Colonic mucosa (tissue), 4 donors: ENCODE measurements around the gene TYW1B. TPM values are rescaled to one million over a fixed set of nuclear protein-coding genes. Genes with fewer than 3 reads are reported as not detected.
"Not testable (repeated sequence)": the region's sequence is repeated elsewhere in the genome, so short reads cannot be mapped to it uniquely, and the experiment has no call there.

Experiments
- DNase-seq: peaks from one replicate; pipeline ENCODE4 v3.0.0-alpha.2; 2020
- H3K27ac ChIP-seq: fragments of 200-600 bp; one replicate; pipeline ENCODE4 v1.8.0; 2021
- H3K27me3 ChIP-seq: fragments of 200-600 bp; one replicate; pipeline ENCODE4 v1.8.0; 2021
- H3K36me3 ChIP-seq: fragments of 200-600 bp; one replicate; pipeline ENCODE4 v1.8.0; 2021
- H3K4me1 ChIP-seq: fragments of 200-600 bp; one replicate; pipeline ENCODE4 v1.8.0; 2021; ENCODE audit warnings: mild to moderate bottlenecking
- H3K4me3 ChIP-seq: fragments of 200-600 bp; one replicate; pipeline ENCODE4 v1.8.0; 2021
- H3K9ac ChIP-seq, 2 donors: one replicate each; pipeline ENCODE4 v1.7.0; 2013; ENCODE audit warnings: control low read depth in 2 of 2, low read depth in 2 of 2, low read length in 2 of 2
- H3K9me3 ChIP-seq: fragments of 200-600 bp; one replicate; pipeline ENCODE4 v1.8.0; 2021
- CTCF ChIP-seq: fragments of 200-600 bp; IDR thresholded peaks from one replicate; pipeline ENCODE4 v1.8.0; 2022; ENCODE audit warnings: antibody characterized with exemption, mild to moderate bottlenecking
- intact Hi-C: fragments of 100-400 bp; cut with DNase I; formaldehyde crosslinking; loops from one replicate; pipeline ENCODE4 v1.14.1; 2022
- total RNA-seq, 2 donors: library from RNA; stranded (reverse); fragmentation: NEBNext Ultra II Directional in 1 of 2; extraction: Animal tissue kit (Norgen Biotek cat#: 25700) in 1 of 2; gene quantifications; one replicate each; pipeline ENCODE4 v1.2.1, GENCODE V29; 2021
- donor health status: healthy.
- donor health status: DM: no; HTN: no; CAD: no.
- donor health status: DM: no; HTN: no; CAD: no.

The TYW1B gene
- total RNA-seq, 2 donors from 2014 or later: 1.9 to 8.9 TPM

GRCh38 chr7:72689344-72689743 lies 138.7 kb downstream of the TYW1B start:
- H3K27me3 ChIP-seq, DNase-seq, H3K9me3 ChIP-seq, H3K4me3 ChIP-seq, H3K36me3 ChIP-seq, intact Hi-C loops, H3K4me1 ChIP-seq, H3K27ac ChIP-seq, H3K9ac ChIP-seq: not testable (repeated sequence)

GRCh38 chr7:72681211-72681610 lies 146.8 kb downstream of the TYW1B start:
- H3K4me1 ChIP-seq, H3K4me3 ChIP-seq, intact Hi-C loops, H3K9me3 ChIP-seq, H3K27ac ChIP-seq, DNase-seq, H3K27me3 ChIP-seq, H3K36me3 ChIP-seq, H3K9ac ChIP-seq: not testable (repeated sequence)

GRCh38 chr7:72676880-72677279 lies 151.1 kb downstream of the TYW1B start:
- H3K4me1 ChIP-seq, H3K36me3 ChIP-seq, intact Hi-C loops, H3K4me3 ChIP-seq, DNase-seq, H3K27me3 ChIP-seq, H3K9ac ChIP-seq, H3K9me3 ChIP-seq, H3K27ac ChIP-seq: not testable (repeated sequence)

GRCh38 chr7:72676086-72676690 lies 151.8 kb downstream of the TYW1B start:
- H3K9me3 ChIP-seq, H3K4me1 ChIP-seq, H3K4me3 ChIP-seq, intact Hi-C loops, DNase-seq, H3K36me3 ChIP-seq, H3K27ac ChIP-seq, H3K27me3 ChIP-seq, H3K9ac ChIP-seq: not testable (repeated sequence)

- DNase-seq, H3K27ac ChIP-seq, intact Hi-C loops, H3K4me3 ChIP-seq, H3K9ac ChIP-seq, H3K27me3 ChIP-seq, H3K9me3 ChIP-seq, H3K4me1 ChIP-seq, H3K36me3 ChIP-seq: not testable (repeated sequence)
Observed at GRCh38 chr7:72675686-72676085, 152.3 kb downstream of the TYW1B start.

- no peaks in the 10 kb centered on the region for H3K9me3 ChIP-seq
- no peak overlapping the region for H3K27ac ChIP-seq
- no peak overlapping the region for H3K9ac ChIP-seq
- H3K27me3 ChIP-seq: no peaks in the 10 kb centered on the region
- DNase-seq: no peak
- H3K4me1 ChIP-seq: no peaks in the 10 kb centered on the region
- H3K4me3 ChIP-seq: no peak overlapping the region
- TF ChIP-seq CTCF: no peak
- H3K36me3 ChIP-seq: no peaks in the 10 kb centered on the region
- intact Hi-C loops: no loop called here
Observed at GRCh38 chr7:72674394-72674793, 153.6 kb downstream of the TYW1B start.

- DNase-seq, H3K4me1 ChIP-seq, H3K4me3 ChIP-seq, H3K9ac ChIP-seq, H3K36me3 ChIP-seq, H3K9me3 ChIP-seq, intact Hi-C loops, H3K27ac ChIP-seq, H3K27me3 ChIP-seq: not testable (repeated sequence)
Observed at GRCh38 chr7:72670850-72671249, 157.2 kb downstream of the TYW1B start.

GRCh38 chr7:72668435-72668834 lies 159.6 kb downstream of the TYW1B start:
- intact Hi-C loops, DNase-seq, H3K27me3 ChIP-seq, H3K4me3 ChIP-seq, H3K36me3 ChIP-seq, H3K27ac ChIP-seq, H3K4me1 ChIP-seq, H3K9ac ChIP-seq, H3K9me3 ChIP-seq: not testable (repeated sequence)

GRCh38 chr7:72667049-72667448 lies 161.0 kb downstream of the TYW1B start:
- H3K27ac ChIP-seq, H3K36me3 ChIP-seq, H3K9ac ChIP-seq, H3K9me3 ChIP-seq, H3K4me3 ChIP-seq, intact Hi-C loops, H3K27me3 ChIP-seq, H3K4me1 ChIP-seq, DNase-seq: not testable (repeated sequence)

GRCh38 chr7:72648574-72648973 lies 179.4 kb downstream of the TYW1B start:
- intact Hi-C loops, H3K27me3 ChIP-seq, H3K9ac ChIP-seq, H3K9me3 ChIP-seq, DNase-seq, H3K4me1 ChIP-seq, H3K27ac ChIP-seq, H3K4me3 ChIP-seq, H3K36me3 ChIP-seq: not testable (repeated sequence)

GRCh38 chr7:72643708-72644107 lies 184.3 kb downstream of the TYW1B start:
- H3K27ac ChIP-seq, H3K9ac ChIP-seq, H3K36me3 ChIP-seq, intact Hi-C loops, DNase-seq, H3K4me1 ChIP-seq, H3K4me3 ChIP-seq, H3K27me3 ChIP-seq, H3K9me3 ChIP-seq: not testable (repeated sequence)

GRCh38 chr7:72641485-72642248 lies 186.3 kb downstream of the TYW1B start:
- H3K4me3 ChIP-seq, H3K4me1 ChIP-seq, H3K27ac ChIP-seq, H3K9ac ChIP-seq, H3K27me3 ChIP-seq, DNase-seq, intact Hi-C loops, H3K9me3 ChIP-seq, H3K36me3 ChIP-seq: not testable (repeated sequence)

GRCh38 chr7:72640740-72641139 lies 187.3 kb downstream of the TYW1B start:
- intact Hi-C loops, H3K27ac ChIP-seq, H3K9me3 ChIP-seq, H3K9ac ChIP-seq, DNase-seq, H3K36me3 ChIP-seq, H3K27me3 ChIP-seq, H3K4me3 ChIP-seq, H3K4me1 ChIP-seq: not testable (repeated sequence)
